Caco-2 (cell line): ENCODE data around the gene PPP6R3. TPM values are rescaled to one million over a fixed set of nuclear protein-coding genes. Genes with fewer than 3 reads are reported as not detected.

ENCODE experiments used
- BruUV-seq: library from RNA; stranded (reverse); fragments of 400-500 nt; replicated peaks from 2 replicates; lab custom pipeline; 2021; lab: Mats Ljungman, UMichigan
- CTCF ChIA-PET: fragments of 300-600 bp; sonication (Branson Sonifier 250); formaldehyde crosslinking; loops from one replicate; lab custom pipeline; 2022; ENCODE audit warnings: antibody characterized with exemption; lab: Charles Lee
- POLR2A ChIA-PET: fragments of 300-600 bp; sonication (Branson Sonifier 250); formaldehyde crosslinking; loops from one replicate; lab custom pipeline; 2022; ENCODE audit warnings: antibody characterized with exemption; lab: Charles Lee
- DNase-seq, 2 experiments: peaks; one replicate each; pipeline versions ENCODE4 v3.0.0 to v3.0.0-alpha.2; 2020 to 2022
- H3K27me3 ChIP-seq: replicated peaks from 2 replicates; pipeline ENCODE4 v1.6.0; 2011; ENCODE audit warnings: low read length; ENCODE audit not compliant: control insufficient read depth, insufficient read depth
- H3K36me3 ChIP-seq: 2 replicates; pipeline ENCODE4 v1.5.1; 2011; ENCODE audit warnings: low read length; ENCODE audit not compliant: control insufficient read depth, insufficient read depth
- H3K4me1 ChIP-seq: fragments of 250-450 bp; sonication (Bioruptor Pico); 2 replicates; pipeline ENCODE4 v1.5.1; 2020; ENCODE audit warnings: mild to moderate bottlenecking
- H3K4me3 ChIP-seq: 2 replicates; pipeline ENCODE4 v1.5.1; 2011; ENCODE audit warnings: low read depth, mild to moderate bottlenecking, control low read depth, low read length
- H3K9me3 ChIP-seq: fragments of 250-450 bp; sonication (Bioruptor Pico); 2 replicates; pipeline ENCODE4 v1.5.1; 2020; ENCODE audit warnings: mild to moderate bottlenecking, moderate library complexity
- H3K27ac Mint-ChIP-seq: one replicate; pipeline ENCODE4 v1.8.0; 2022; ENCODE audit warnings: mixed read lengths; ENCODE audit not compliant: unreplicated experiment
- H3K27me3 Mint-ChIP-seq: one replicate; pipeline ENCODE4 v1.8.0; 2022; ENCODE audit warnings: mixed read lengths; ENCODE audit not compliant: insufficient read depth, unreplicated experiment
- H3K36me3 Mint-ChIP-seq: one replicate; pipeline ENCODE4 v1.8.0; 2022; ENCODE audit warnings: mild to moderate bottlenecking, mixed read lengths; ENCODE audit not compliant: insufficient read depth, unreplicated experiment
- H3K4me1 Mint-ChIP-seq: one replicate; pipeline ENCODE4 v1.8.0; 2022; ENCODE audit warnings: low read depth, mixed read lengths; ENCODE audit not compliant: unreplicated experiment
- H3K4me3 Mint-ChIP-seq: one replicate; pipeline ENCODE4 v1.8.0; 2022; ENCODE audit warnings: mild to moderate bottlenecking, moderate library complexity, mixed read lengths; ENCODE audit not compliant: unreplicated experiment
- H3K9me3 Mint-ChIP-seq: one replicate; pipeline ENCODE4 v1.8.0; 2022; ENCODE audit warnings: mixed read lengths; ENCODE audit not compliant: unreplicated experiment
- intact Hi-C: fragments of 100-400 bp; cut with micrococcal nuclease; formaldehyde crosslinking; loops from one replicate; pipeline ENCODE4 v1.10.0; 2022; ENCODE audit not compliant: unreplicated experiment
- total RNA-seq: library from RNA; stranded (reverse); gene quantifications from 2 replicates; pipeline ENCODE4 v1.2.3, GENCODE V29; 2022
- TF ChIP-seq, protein P1 (sequence below), 2 experiments: fragments of 200-600 bp in 1 of 2; IDR thresholded peaks; 1 replicate in 1 of 2; 2 replicates in 1 of 2; pipeline versions ENCODE4 v1.5.1 to v1.8.0; 2011 to 2022; ENCODE audit warnings: antibody characterized with exemption in 1 of 2, control low read depth in 1 of 2, inconsistent platforms in 1 of 2, low read depth in 1 of 2, low read length in 1 of 2, mild to moderate bottlenecking in 1 of 2, moderate library complexity in 1 of 2; ENCODE audit not compliant: insufficient read depth in 1 of 2, severe bottlenecking in 1 of 2, unreplicated experiment in 1 of 2

The PPP6R3 gene
- total RNA-seq, 1 experiment from 2014 or later = 276 TPM

GRCh38 chr11:68525930-68526329 lies 65.4 kb downstream of the PPP6R3 start:
- Mint-ChIP-seq H3K27ac (no peak overlapping the region), H3K9me3 (no peaks in the 10 kb centered on the region), H3K27me3 (no peaks in the 10 kb centered on the region), H3K4me3 (no peak overlapping the region), H3K36me3 (peaks cover 79% of the 10 kb centered on the region), H3K4me1 (peaks cover 18% of the 10 kb centered on the region)
- ChIA-PET POLR2A (no interaction called here), CTCF (no interaction called here)
- Histone ChIP-seq H3K27me3 (no peaks in the 10 kb centered on the region), H3K36me3 (peaks cover 16% of the 10 kb centered on the region), H3K4me3 (no peak overlapping the region), H3K9me3 (no peaks in the 10 kb centered on the region), H3K4me1 (no peaks in the 10 kb centered on the region)
- no peak for DNase-seq
- no TSS peak for BruUV-seq
- TF ChIP-seq, protein P1, sequence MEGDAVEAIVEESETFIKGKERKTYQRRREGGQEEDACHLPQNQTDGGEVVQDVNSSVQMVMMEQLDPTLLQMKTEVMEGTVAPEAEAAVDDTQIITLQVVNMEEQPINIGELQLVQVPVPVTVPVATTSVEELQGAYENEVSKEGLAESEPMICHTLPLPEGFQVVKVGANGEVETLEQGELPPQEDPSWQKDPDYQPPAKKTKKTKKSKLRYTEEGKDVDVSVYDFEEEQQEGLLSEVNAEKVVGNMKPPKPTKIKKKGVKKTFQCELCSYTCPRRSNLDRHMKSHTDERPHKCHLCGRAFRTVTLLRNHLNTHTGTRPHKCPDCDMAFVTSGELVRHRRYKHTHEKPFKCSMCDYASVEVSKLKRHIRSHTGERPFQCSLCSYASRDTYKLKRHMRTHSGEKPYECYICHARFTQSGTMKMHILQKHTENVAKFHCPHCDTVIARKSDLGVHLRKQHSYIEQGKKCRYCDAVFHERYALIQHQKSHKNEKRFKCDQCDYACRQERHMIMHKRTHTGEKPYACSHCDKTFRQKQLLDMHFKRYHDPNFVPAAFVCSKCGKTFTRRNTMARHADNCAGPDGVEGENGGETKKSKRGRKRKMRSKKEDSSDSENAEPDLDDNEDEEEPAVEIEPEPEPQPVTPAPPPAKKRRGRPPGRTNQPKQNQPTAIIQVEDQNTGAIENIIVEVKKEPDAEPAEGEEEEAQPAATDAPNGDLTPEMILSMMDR (IDR thresholded peaks at IDR 0.05; ENCODE audit: insufficient read depth in 1 of 2, low read depth in 1 of 2, low read length in 1 of 2, severe bottlenecking in 1 of 2, unreplicated experiment in 1 of 2) = no peak
- intact Hi-C loops = no loop called here

GRCh38 chr11:68527585-68527984 lies 67.0 kb downstream of the PPP6R3 start:
- Mint-ChIP-seq H3K27ac (no peak overlapping the region), H3K4me3 (no peak overlapping the region), H3K4me1 (peaks cover 29% of the 10 kb centered on the region), H3K9me3 (no peaks in the 10 kb centered on the region), H3K27me3 (no peaks in the 10 kb centered on the region), H3K36me3 (peaks cover 67% of the 10 kb centered on the region)
- ChIA-PET CTCF (no interaction called here), POLR2A (no interaction called here)
- H3K4me3 ChIP-seq = no peak overlapping the region
- DNase-seq = no peak
- H3K4me1 ChIP-seq = peaks cover 13% of the 10 kb centered on the region
- H3K36me3 ChIP-seq = peaks cover 16% of the 10 kb centered on the region
- intact Hi-C loops = no loop called here
- TF ChIP-seq, protein P1 (IDR thresholded peaks at IDR 0.05; ENCODE audit: insufficient read depth in 1 of 2, low read depth in 1 of 2, low read length in 1 of 2, severe bottlenecking in 1 of 2, unreplicated experiment in 1 of 2) = no peak
- BruUV-seq = no TSS peak
- no peaks in the 10 kb centered on the region for H3K27me3 ChIP-seq
- no peaks in the 10 kb centered on the region for H3K9me3 ChIP-seq

DNA sequence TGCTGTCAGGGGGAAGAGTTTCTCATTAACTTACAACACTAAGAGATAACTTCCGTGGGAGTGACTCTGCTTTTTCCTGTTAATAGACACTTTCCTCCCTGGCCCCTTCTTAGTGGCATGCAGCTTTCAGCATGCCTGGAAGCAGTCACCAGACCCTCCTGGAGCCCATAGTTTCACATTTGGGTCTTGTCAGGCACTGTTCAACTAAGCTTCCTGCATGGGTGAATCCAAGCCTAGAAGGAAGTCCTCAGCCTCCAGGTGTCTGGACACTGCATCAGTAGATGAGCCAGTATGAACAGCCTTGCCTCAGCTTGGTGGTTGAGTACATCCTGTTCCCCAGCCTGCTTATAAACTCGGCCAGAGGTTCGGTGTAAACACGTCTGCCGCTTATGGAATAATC lies 68.1 kb downstream of the PPP6R3 start:
- ChIA-PET POLR2A (no interaction called here), CTCF (interaction anchor here (0.7 kb wide), 1 partner anchor 162 kb away, joined by 4 read pairs; no protein-coding TSS in a partner anchor)
- no TSS peak for BruUV-seq
- no peaks in the 10 kb centered on the region for H3K9me3 ChIP-seq
- TF ChIP-seq, protein P1 (IDR thresholded peaks at IDR 0.05; ENCODE audit: insufficient read depth in 1 of 2, low read depth in 1 of 2, low read length in 1 of 2, severe bottlenecking in 1 of 2, unreplicated experiment in 1 of 2) = no peak
- Mint-ChIP-seq H3K9me3 (no peaks in the 10 kb centered on the region), H3K27ac (no peak overlapping the region), H3K4me1 (peaks cover 32% of the 10 kb centered on the region), H3K4me3 (no peak overlapping the region), H3K36me3 (peaks cover 67% of the 10 kb centered on the region), H3K27me3 (no peaks in the 10 kb centered on the region)
- intact Hi-C loops = no loop called here
- H3K4me3 ChIP-seq = no peak overlapping the region
- H3K4me1 ChIP-seq = peaks cover 21% of the 10 kb centered on the region
- no peaks in the 10 kb centered on the region for H3K27me3 ChIP-seq
- DNase-seq = no peak
- peaks cover 12% of the 10 kb centered on the region for H3K36me3 ChIP-seq
